ENCODE measurements around the gene BNIP3. TPM values are rescaled to one million over a fixed set of nuclear protein-coding genes. Genes with fewer than 3 reads are reported as not detected.

Gene BNIP3
- polyA plus RNA-seq, 3 donors = 3.2 to 7.2 (median 4.6) TPM

GRCh38 chr10:131979821-131980270, 1.9 kb downstream of the BNIP3 start:
- Histone ChIP-seq H3K9me3 (replicated peaks in 1 of 2; ENCODE audit: control insufficient read depth in 1 of 2, insufficient read depth in 1 of 2, low read length in 2 of 2) (peaks cover 0 to 11% of the 10 kb centered on the region in 2 donors), H3K27ac (ENCODE audit: low read depth in 1 of 2, low read length in 2 of 2) (no peak overlapping the region), H3K9ac (ENCODE audit: insufficient read depth, low read length, poor library complexity, severe bottlenecking) (no peak overlapping the region), H2AFZ (ENCODE audit: insufficient read depth, low read depth, low read length, poor library complexity, severe bottlenecking) (no peak overlapping the region), H3K4me1 (ENCODE audit: control insufficient read depth in 1 of 2, insufficient read depth in 2 of 2, low read length in 2 of 2) (peaks cover 10 to 19% of the 10 kb centered on the region in 2 donors), H3K4me3 (replicated peaks in 1 of 3; ENCODE audit: low read depth in 2 of 3, low read length in 3 of 3) (no peak overlapping the region), H3K79me2 (ENCODE audit: insufficient read depth, low read length) (no peaks in the 10 kb centered on the region), H3K36me3 (replicated peaks in 1 of 2; ENCODE audit: control insufficient read depth in 1 of 2, insufficient read depth in 2 of 2, low read length in 2 of 2) (no peaks in the 10 kb centered on the region), H3K27me3 (ENCODE audit: control insufficient read depth in 2 of 2, insufficient read depth in 2 of 2, low read length in 2 of 2) (peaks cover 31 to 59% of the 10 kb centered on the region in 2 donors), H4K20me1 (ENCODE audit: insufficient read depth, low read length) (no peaks in the 10 kb centered on the region), H3K4me2 (replicated peaks; ENCODE audit: extremely low read depth, low read length, poor library complexity, severe bottlenecking) (no peak overlapping the region)
- intact Hi-C loops (cut with micrococcal nuclease) = no loop called here
- H3K27ac Mint-ChIP-seq = no peak overlapping the region
- H3K4me3 Mint-ChIP-seq = peak overlapping the region in 1 of 2 donors; percentile 67
- H3K27me3 Mint-ChIP-seq (ENCODE audit: low read depth in 3 of 3) = peaks cover 49 to 65% (median 51%) of the 10 kb centered on the region in 3 donors
- WGBS (ENCODE audit: insufficient coverage) = 50% methylated on average over 17 of the region's 30 CpGs
- H3K9me3 Mint-ChIP-seq = peaks cover 0 to 23% (median 10%) of the 10 kb centered on the region in 7 donors
- peaks cover 0 to 9% of the 10 kb centered on the region in 2 donors for H3K36me3 Mint-ChIP-seq
- H3K4me1 Mint-ChIP-seq = peaks cover 13% of the 10 kb centered on the region
- no peak for DNase-seq
- no peak for TF ChIP-seq CTCF (IDR thresholded peaks at IDR 0.05)

GRCh38 chr10:131979336-131979735, 2.4 kb downstream of the BNIP3 start:
- H3K27ac Mint-ChIP-seq = no peak overlapping the region
- H3K27ac ChIP-seq (ENCODE audit: low read depth in 1 of 2, low read length in 2 of 2) = no peak overlapping the region
- H3K4me3 ChIP-seq (replicated peaks in 1 of 3; ENCODE audit: low read depth in 2 of 3, low read length in 3 of 3) = no peak overlapping the region
- H3K9ac ChIP-seq (ENCODE audit: insufficient read depth, low read length, poor library complexity, severe bottlenecking) = no peak overlapping the region
- no peaks in the 10 kb centered on the region for H4K20me1 ChIP-seq (ENCODE audit: insufficient read depth, low read length)
- no peak for TF ChIP-seq CTCF (IDR thresholded peaks at IDR 0.05)
- peaks cover 13% of the 10 kb centered on the region for H3K4me1 Mint-ChIP-seq
- no peak overlapping the region for H2AFZ ChIP-seq (ENCODE audit: insufficient read depth, low read depth, low read length, poor library complexity, severe bottlenecking)
- WGBS (ENCODE audit: insufficient coverage) = 91% methylated on average over 7 of the region's 7 CpGs
- no peak overlapping the region for H3K4me2 ChIP-seq (replicated peaks; ENCODE audit: extremely low read depth, low read length, poor library complexity, severe bottlenecking)
- peaks cover 10 to 19% of the 10 kb centered on the region in 2 donors for H3K4me1 ChIP-seq (ENCODE audit: control insufficient read depth in 1 of 2, insufficient read depth in 2 of 2, low read length in 2 of 2)
- H3K9me3 ChIP-seq (replicated peaks in 1 of 2; ENCODE audit: control insufficient read depth in 1 of 2, insufficient read depth in 1 of 2, low read length in 2 of 2) = peaks cover 0 to 11% of the 10 kb centered on the region in 2 donors
- intact Hi-C loops (cut with micrococcal nuclease) = no loop called here
- no peak for DNase-seq
- H3K36me3 Mint-ChIP-seq = peaks cover 0 to 9% of the 10 kb centered on the region in 2 donors
- no peaks in the 10 kb centered on the region for H3K36me3 ChIP-seq (replicated peaks in 1 of 2; ENCODE audit: control insufficient read depth in 1 of 2, insufficient read depth in 2 of 2, low read length in 2 of 2)
- H3K79me2 ChIP-seq (ENCODE audit: insufficient read depth, low read length) = no peaks in the 10 kb centered on the region
- peak overlapping the region in 1 of 2 donors; percentile 42 for H3K4me3 Mint-ChIP-seq
- peaks cover 46 to 62% (median 48%) of the 10 kb centered on the region in 3 donors for H3K27me3 Mint-ChIP-seq (ENCODE audit: low read depth in 3 of 3)
- H3K27me3 ChIP-seq (ENCODE audit: control insufficient read depth in 2 of 2, insufficient read depth in 2 of 2, low read length in 2 of 2) = peaks cover 31 to 54% of the 10 kb centered on the region in 2 donors
- H3K9me3 Mint-ChIP-seq = peaks cover 0 to 23% (median 10%) of the 10 kb centered on the region in 7 donors

All from CD14-positive monocyte (primary cell).